Measurements from ENCODE around the gene SIX3.

DNA sequence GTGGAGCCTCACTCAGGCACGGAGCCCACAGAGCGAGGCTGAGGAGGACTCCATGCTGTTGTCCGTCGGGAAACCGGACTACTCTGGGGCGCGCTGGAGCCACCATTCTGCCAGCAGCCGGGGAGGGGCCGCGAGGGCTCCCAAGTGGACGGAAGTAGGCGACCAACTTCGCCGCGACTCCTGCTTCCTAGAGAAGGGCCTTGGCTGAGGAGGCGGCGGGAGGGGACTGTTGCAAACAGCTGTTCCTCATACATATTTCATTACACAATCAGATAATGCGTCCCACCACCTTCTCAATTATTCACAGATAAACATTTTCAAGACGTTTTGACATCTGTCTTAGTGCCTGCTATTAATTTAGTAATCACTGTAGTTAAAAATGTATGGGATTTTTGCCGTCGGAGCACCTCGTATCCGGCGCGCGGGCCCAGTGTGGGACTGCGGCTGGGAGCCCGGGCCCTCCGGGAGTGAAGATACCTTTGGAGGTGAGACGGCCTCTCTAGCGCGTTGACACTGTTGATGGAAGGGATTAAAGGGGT, 11.7 kb upstream of the SIX3 start:
- peak; percentile 96 for TF ChIP-seq EZH2 (IDR thresholded peaks at IDR 0.05; ENCODE audit: insufficient read depth, poor library complexity, severe bottlenecking)
- peak; percentile 48; the same call in 1 of the 2 replicates for TF ChIP-seq EZH2phosphoT487 (IDR thresholded peaks at IDR 0.05; ENCODE audit: insufficient read depth, low read depth)

Measured in GM23248 (cell line).